SK-N-SH (cell line): ENCODE data around the gene CHD9. TPM values are rescaled to one million over a fixed set of nuclear protein-coding genes. Genes with fewer than 3 reads are reported as not detected.
"Not testable (repeated sequence)": the region's sequence is repeated elsewhere in the genome, so short reads cannot be mapped to it uniquely, and the experiment has no call there.

Experiments
- CTCF ChIA-PET: fragments of 300-600, 350-600 bp; formaldehyde crosslinking; extraction: SDS; loops from one replicate; lab custom pipeline; 2021; lab: Yijun Ruan, JAX
- POLR2A ChIA-PET: fragments of 350-600 bp; sonication (Branson Sonifier 250); formaldehyde crosslinking; extraction: SDS; loops from one replicate; lab custom pipeline; 2020; ENCODE audit warnings: antibody characterized with exemption, inconsistent platforms; lab: Yijun Ruan, JAX
- DNase-seq: peaks from one replicate; pipeline ENCODE4 v3.0.0; 2012
- H2AFZ ChIP-seq: fragments of 200-600 bp; sonication (generic); 2 replicates; pipeline ENCODE4 v1.8.1; 2016; ENCODE audit warnings: antibody characterized with exemption, mild to moderate bottlenecking, low read depth
- H3F3A ChIP-seq: fragments of 200-600 bp; sonication (generic); replicated peaks from 2 replicates; pipeline ENCODE3; 2016; ENCODE audit warnings: antibody characterized with exemption, mild to moderate bottlenecking; ENCODE audit not compliant: insufficient read depth
- H3K27ac ChIP-seq, 2 experiments: fragments of 200-500 bp in 1 of 2; fragments of 200-600 bp in 1 of 2; sonication (Bioruptor generic) in 1 of 2; sonication (generic), shearing (Covaris generic) in 1 of 2; 2 replicates each; pipeline versions ENCODE4 v1.5.1 to v1.6.1; 2014 to 2016; ENCODE audit warnings: low read depth in 2 of 2, inconsistent platforms in 1 of 2, low read length in 1 of 2, mild to moderate bottlenecking in 1 of 2, mixed read lengths in 1 of 2
- H3K27me3 ChIP-seq: fragments of 200-600 bp; sonication (generic), shearing (Covaris generic); 2 replicates; pipeline ENCODE4 v1.6.1; 2016; ENCODE audit warnings: mixed run types; ENCODE audit not compliant: insufficient read depth
- H3K36me3 ChIP-seq, 2 experiments: fragments of 200-500 bp in 1 of 2; fragments of 200-600 bp in 1 of 2; sonication (Bioruptor generic) in 1 of 2; sonication (generic) in 1 of 2; replicated peaks in 1 of 2; 2 replicates each; pipeline versions ENCODE3 to v1.5.1; 2014 to 2016; ENCODE audit warnings: low read length in 1 of 2, mild to moderate bottlenecking in 1 of 2; ENCODE audit not compliant: insufficient read depth in 2 of 2, control insufficient read depth in 1 of 2
- H3K4me1 ChIP-seq, 2 experiments: fragments of 200-500 bp in 1 of 2; fragments of 200-600 bp in 1 of 2; sonication (Bioruptor generic) in 1 of 2; sonication (generic), shearing (Covaris generic) in 1 of 2; 2 replicates each; pipeline versions ENCODE4 v1.5.1 to v1.6.1; 2014 to 2016; ENCODE audit warnings: low read depth in 1 of 2, low read length in 1 of 2, mixed run types in 1 of 2; ENCODE audit not compliant: insufficient read depth in 2 of 2, control insufficient read depth in 1 of 2
- H3K4me2 ChIP-seq: fragments of 200-600 bp; sonication (generic), shearing (Covaris generic); 2 replicates; pipeline ENCODE4 v1.6.1; 2017; ENCODE audit warnings: mixed run types
- H3K4me3 ChIP-seq, 2 experiments: fragments of 200-500 bp in 1 of 2; fragments of 200-600 bp in 1 of 2; sonication (Bioruptor generic) in 1 of 2; sonication (generic), shearing (Covaris generic) in 1 of 2; 2 replicates each; pipeline versions ENCODE4 v1.5.1 to v1.8.1; 2014 to 2016; ENCODE audit warnings: low read depth in 2 of 2, inconsistent platforms in 1 of 2, low read length in 1 of 2, mild to moderate bottlenecking in 1 of 2, mixed read lengths in 1 of 2, moderate library complexity in 1 of 2
- H3K79me2 ChIP-seq: fragments of 200-600 bp; sonication (generic); 2 replicates; pipeline ENCODE4 v1.8.1; 2017; ENCODE audit warnings: mild to moderate bottlenecking; ENCODE audit not compliant: insufficient read depth
- H3K9ac ChIP-seq: fragments of 200-600 bp; sonication (generic); 2 replicates; pipeline ENCODE4 v1.6.1; 2017; ENCODE audit warnings: mixed run types
- H3K9me2 ChIP-seq: fragments of 200-600 bp; sonication (generic); 2 replicates; pipeline ENCODE4 v1.6.1; 2017; ENCODE audit warnings: mixed run types
- H3K9me3 ChIP-seq: fragments of 200-600 bp; sonication (generic); 2 replicates; pipeline ENCODE4 v1.6.1; 2017; ENCODE audit warnings: mixed run types, mild to moderate bottlenecking, moderate library complexity
- H4K20me1 ChIP-seq: fragments of 200-600 bp; sonication (generic); 2 replicates; pipeline ENCODE4 v1.6.1; 2017; ENCODE audit warnings: mild to moderate bottlenecking, mixed run types; ENCODE audit not compliant: insufficient read depth
- EP300 ChIP-seq, 2 experiments: IDR thresholded peaks; 2 replicates each; pipeline versions ENCODE4 v1.4.0 to v1.6.1; 2012; ENCODE audit warnings: borderline replicate concordance in 1 of 2, low read depth in 1 of 2, low read length in 1 of 2
- FOSL2 ChIP-seq: IDR thresholded peaks from 2 replicates; pipeline ENCODE4 v1.4.0; 2012; ENCODE audit warnings: low read depth, mild to moderate bottlenecking, moderate library complexity, borderline replicate concordance
- FOXJ3 ChIP-seq: sonication (generic); formaldehyde crosslinking; IDR thresholded peaks from 2 replicates; pipeline ENCODE4 v1.5.1; 2020; ENCODE audit warnings: mild to moderate bottlenecking, missing genetic modification reagents
- FOXM1 ChIP-seq: IDR thresholded peaks from 2 replicates; pipeline ENCODE4 v1.4.0; 2012; ENCODE audit warnings: low read depth, mild to moderate bottlenecking
- GABPA ChIP-seq: IDR thresholded peaks from 2 replicates; pipeline ENCODE4 v1.4.0; 2012; ENCODE audit warnings: low read depth, mild to moderate bottlenecking
- NFIC ChIP-seq: IDR thresholded peaks from 2 replicates; pipeline ENCODE4 v1.4.0; 2012; ENCODE audit warnings: borderline replicate concordance
- NRF1 ChIP-seq: IDR thresholded peaks from 2 replicates; pipeline ENCODE4 v1.6.1; 2012; ENCODE audit warnings: low read depth, mild to moderate bottlenecking, low read length
- RCOR1 ChIP-seq: fragments of 150-350 bp; IDR thresholded peaks from 2 replicates; pipeline ENCODE4 v1.6.1; 2017; ENCODE audit warnings: antibody characterized with exemption, low read length
- SIN3A ChIP-seq: IDR thresholded peaks from 2 replicates; pipeline ENCODE4 v1.6.1; 2012; ENCODE audit warnings: low read depth, mild to moderate bottlenecking, low read length, moderate library complexity, borderline replicate concordance
- SMC3 ChIP-seq: IDR thresholded peaks from 2 replicates; pipeline ENCODE4 v1.6.1; 2012; ENCODE audit warnings: low read depth, low read length, improper control_type of control experiment
- YY1 ChIP-seq: IDR thresholded peaks from 2 replicates; pipeline ENCODE4 v1.4.0; 2012; ENCODE audit warnings: low read depth, mild to moderate bottlenecking
- WGBS: methylation state at CpG from one replicate; pipeline ENCODE4 v1.1.6; 2017; ENCODE audit warnings: low lambda C conversion rate; 5-methylcytosine and 5-hydroxymethylcytosine counted together
- polyA plus RNA-seq, 3 experiments: library from polyadenylated mRNA; depleted of rRNA; stranded (reverse); fragments of >200 nt; gene quantifications; 2 replicates each; pipeline ENCODE4 v1.2.3, GENCODE V29; 2012
- TF ChIP-seq, protein P1 (sequence below): IDR thresholded peaks from 2 replicates; pipeline ENCODE4 v1.6.1; 2012; ENCODE audit warnings: mild to moderate bottlenecking, low read depth, low read length, moderate library complexity
- TF ChIP-seq, protein P2 (sequence below): fragments of 150-350 bp; IDR thresholded peaks from 2 replicates; pipeline ENCODE4 v1.6.1; 2016; ENCODE audit warnings: mild to moderate bottlenecking, low read depth, low read length
- TF ChIP-seq, protein P3 (sequence below): IDR thresholded peaks from 2 replicates; pipeline ENCODE4 v1.4.0; 2012; ENCODE audit warnings: low read depth
- TF ChIP-seq, protein P4 (sequence below): IDR thresholded peaks from 2 replicates; pipeline ENCODE4 v1.4.0; 2012; ENCODE audit warnings: low read depth, borderline replicate concordance

Gene CHD9
- polyA plus RNA-seq, 1 of the 3 experiments (the other 2 are of a cell fraction) = 6.2 TPM

DNA sequence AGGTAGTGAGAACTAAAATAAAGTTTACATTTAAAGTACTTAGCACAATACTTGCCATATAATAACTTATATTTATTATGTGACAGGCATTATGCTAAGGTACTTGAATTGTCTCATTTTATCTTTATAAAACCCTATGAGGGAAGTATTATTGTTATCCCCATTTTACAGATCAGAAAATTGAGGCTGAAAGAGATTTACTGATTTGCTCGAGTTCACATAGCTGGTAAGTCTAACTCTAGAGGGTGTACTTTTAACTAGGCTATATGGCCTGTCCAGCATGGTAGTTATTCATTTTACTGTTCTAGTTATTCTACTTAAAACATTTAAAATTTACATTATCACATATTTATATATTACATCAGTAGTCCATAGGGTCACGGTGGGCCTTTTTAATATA, 266.2 kb downstream of the CHD9 start (continued):
- TF ChIP-seq, protein P1, sequence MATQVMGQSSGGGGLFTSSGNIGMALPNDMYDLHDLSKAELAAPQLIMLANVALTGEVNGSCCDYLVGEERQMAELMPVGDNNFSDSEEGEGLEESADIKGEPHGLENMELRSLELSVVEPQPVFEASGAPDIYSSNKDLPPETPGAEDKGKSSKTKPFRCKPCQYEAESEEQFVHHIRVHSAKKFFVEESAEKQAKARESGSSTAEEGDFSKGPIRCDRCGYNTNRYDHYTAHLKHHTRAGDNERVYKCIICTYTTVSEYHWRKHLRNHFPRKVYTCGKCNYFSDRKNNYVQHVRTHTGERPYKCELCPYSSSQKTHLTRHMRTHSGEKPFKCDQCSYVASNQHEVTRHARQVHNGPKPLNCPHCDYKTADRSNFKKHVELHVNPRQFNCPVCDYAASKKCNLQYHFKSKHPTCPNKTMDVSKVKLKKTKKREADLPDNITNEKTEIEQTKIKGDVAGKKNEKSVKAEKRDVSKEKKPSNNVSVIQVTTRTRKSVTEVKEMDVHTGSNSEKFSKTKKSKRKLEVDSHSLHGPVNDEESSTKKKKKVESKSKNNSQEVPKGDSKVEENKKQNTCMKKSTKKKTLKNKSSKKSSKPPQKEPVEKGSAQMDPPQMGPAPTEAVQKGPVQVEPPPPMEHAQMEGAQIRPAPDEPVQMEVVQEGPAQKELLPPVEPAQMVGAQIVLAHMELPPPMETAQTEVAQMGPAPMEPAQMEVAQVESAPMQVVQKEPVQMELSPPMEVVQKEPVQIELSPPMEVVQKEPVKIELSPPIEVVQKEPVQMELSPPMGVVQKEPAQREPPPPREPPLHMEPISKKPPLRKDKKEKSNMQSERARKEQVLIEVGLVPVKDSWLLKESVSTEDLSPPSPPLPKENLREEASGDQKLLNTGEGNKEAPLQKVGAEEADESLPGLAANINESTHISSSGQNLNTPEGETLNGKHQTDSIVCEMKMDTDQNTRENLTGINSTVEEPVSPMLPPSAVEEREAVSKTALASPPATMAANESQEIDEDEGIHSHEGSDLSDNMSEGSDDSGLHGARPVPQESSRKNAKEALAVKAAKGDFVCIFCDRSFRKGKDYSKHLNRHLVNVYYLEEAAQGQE = no peak

DNA sequence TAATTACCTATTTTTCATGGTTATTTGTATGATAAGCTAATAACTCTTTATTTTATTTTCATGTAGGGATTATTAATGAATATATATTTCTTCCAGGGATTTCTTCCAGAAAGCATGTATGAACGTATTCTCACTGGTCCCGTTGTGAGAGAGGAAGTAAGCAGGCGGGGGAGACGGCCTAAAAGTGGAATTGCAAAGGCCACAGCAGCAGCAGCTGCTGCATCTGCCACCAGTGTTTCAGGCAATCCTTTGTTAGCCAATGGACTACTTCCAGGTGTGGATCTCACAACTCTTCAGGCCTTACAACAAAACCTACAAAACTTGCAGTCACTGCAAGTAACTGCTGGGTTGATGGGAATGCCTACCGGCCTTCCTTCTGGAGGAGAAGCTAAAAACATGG, 269.1 kb downstream of the CHD9 start:
- H3K9ac ChIP-seq = no peak overlapping the region
- no peak overlapping the region for H3K4me2 ChIP-seq
- DNase-seq = no peak
- no peaks in the 10 kb centered on the region; the same call in 1 of the 2 replicates for H3K9me2 ChIP-seq
- H3K36me3 ChIP-seq = peaks cover 72 to 87% of the 10 kb centered on the region in 2 experiments
- H3K9me3 ChIP-seq = no peaks in the 10 kb centered on the region
- WGBS = 96% methylated on average over 5 of the region's 5 CpGs
- H3F3A ChIP-seq = peaks cover 22% of the 10 kb centered on the region
- ChIA-PET POLR2A (no interaction called here), CTCF (no interaction called here)
- no peaks in the 10 kb centered on the region for H3K4me1 ChIP-seq
- TF ChIP-seq, protein P2, sequence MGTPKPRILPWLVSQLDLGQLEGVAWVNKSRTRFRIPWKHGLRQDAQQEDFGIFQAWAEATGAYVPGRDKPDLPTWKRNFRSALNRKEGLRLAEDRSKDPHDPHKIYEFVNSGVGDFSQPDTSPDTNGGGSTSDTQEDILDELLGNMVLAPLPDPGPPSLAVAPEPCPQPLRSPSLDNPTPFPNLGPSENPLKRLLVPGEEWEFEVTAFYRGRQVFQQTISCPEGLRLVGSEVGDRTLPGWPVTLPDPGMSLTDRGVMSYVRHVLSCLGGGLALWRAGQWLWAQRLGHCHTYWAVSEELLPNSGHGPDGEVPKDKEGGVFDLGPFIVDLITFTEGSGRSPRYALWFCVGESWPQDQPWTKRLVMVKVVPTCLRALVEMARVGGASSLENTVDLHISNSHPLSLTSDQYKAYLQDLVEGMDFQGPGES = no peak
- TF ChIP-seq EP300 (IDR thresholded peaks at IDR 0.05; ENCODE audit: borderline replicate concordance in 1 of 2, low read depth in 1 of 2, low read length in 1 of 2) = no peak
- TF ChIP-seq YY1 = no peak
- no peak for TF ChIP-seq RCOR1
- TF ChIP-seq NRF1 = no peak
- TF ChIP-seq SMC3 = no peak
- no peak for TF ChIP-seq FOSL2
- TF ChIP-seq, protein P3, sequence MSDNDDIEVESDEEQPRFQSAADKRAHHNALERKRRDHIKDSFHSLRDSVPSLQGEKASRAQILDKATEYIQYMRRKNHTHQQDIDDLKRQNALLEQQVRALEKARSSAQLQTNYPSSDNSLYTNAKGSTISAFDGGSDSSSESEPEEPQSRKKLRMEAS = no peak
- no peak for TF ChIP-seq NFIC
- no peak for TF ChIP-seq GABPA
- TF ChIP-seq, protein P4, sequence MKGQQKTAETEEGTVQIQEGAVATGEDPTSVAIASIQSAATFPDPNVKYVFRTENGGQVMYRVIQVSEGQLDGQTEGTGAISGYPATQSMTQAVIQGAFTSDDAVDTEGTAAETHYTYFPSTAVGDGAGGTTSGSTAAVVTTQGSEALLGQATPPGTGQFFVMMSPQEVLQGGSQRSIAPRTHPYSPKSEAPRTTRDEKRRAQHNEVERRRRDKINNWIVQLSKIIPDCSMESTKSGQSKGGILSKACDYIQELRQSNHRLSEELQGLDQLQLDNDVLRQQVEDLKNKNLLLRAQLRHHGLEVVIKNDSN = no peak
- TF ChIP-seq FOXJ3 = no peak
- no peak for TF ChIP-seq SIN3A
- TF ChIP-seq FOXM1 = no peak
- H3K79me2 ChIP-seq = no peaks in the 10 kb centered on the region
- no peaks in the 10 kb centered on the region for H4K20me1 ChIP-seq
- H3K27me3 ChIP-seq = no peaks in the 10 kb centered on the region
- no peak overlapping the region for H3K4me3 ChIP-seq
- H2AFZ ChIP-seq = no peak overlapping the region
- H3K27ac ChIP-seq = no peak overlapping the region

DNA sequence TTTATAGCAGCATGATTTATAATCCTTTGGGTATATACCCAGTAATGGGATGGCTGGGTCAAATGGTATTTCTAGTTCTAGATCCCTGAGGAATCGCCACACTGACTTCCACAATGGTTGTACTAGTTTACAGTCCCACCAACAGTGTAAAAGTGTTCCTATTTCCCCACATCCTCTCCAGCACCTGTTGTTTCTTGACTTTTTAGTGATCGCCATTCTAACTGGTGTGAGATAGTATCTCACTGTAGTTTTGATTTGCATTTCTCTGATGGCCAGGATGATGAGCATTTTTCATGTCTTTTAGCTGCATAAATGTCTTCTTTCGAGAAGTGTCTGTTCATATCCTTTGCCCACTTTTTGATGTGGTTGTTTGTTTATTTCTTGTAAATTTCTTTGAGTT, 276.2 kb downstream of the CHD9 start:
- H3K27me3 ChIP-seq, H4K20me1 ChIP-seq, H3K9me2 ChIP-seq, H3K4me1 ChIP-seq, H3K9ac ChIP-seq, CTCF ChIA-PET, H2AFZ ChIP-seq, H3K79me2 ChIP-seq, DNase-seq, POLR2A ChIA-PET, H3K4me3 ChIP-seq, H3K27ac ChIP-seq, H3K4me2 ChIP-seq, H3K9me3 ChIP-seq: not testable (repeated sequence)
- Histone ChIP-seq H3F3A (peaks cover 21% of the 10 kb centered on the region), H3K36me3 (peaks cover 13 to 21% of the 10 kb centered on the region in 2 experiments)
- WGBS = 94% methylated on average over 3 of the region's 3 CpGs
